Spleen (tissue), 7 donors: ENCODE data around the gene PCSK6.

ENCODE experiments used
- POLR2A ChIP-seq, 3 donors: fragments of 450-650 bp; IDR thresholded peaks; one replicate each; pipeline ENCODE4 v1.5.1; 2017; ENCODE audit warnings: antibody characterized with exemption in 3 of 3, mild to moderate bottlenecking in 1 of 3
- POLR2AphosphoS5 ChIP-seq, 3 donors: sonication (generic); formaldehyde crosslinking; IDR thresholded peaks; one replicate each; pipeline ENCODE4 v1.5.1; 2017; ENCODE audit warnings: antibody characterized with exemption in 3 of 3
- TF ChIP-seq, protein P1 (sequence below), 11 experiments: fragments of 200-600 bp in 7 of 11; fragments of 450-650 bp in 4 of 11; sonication (generic) in 4 of 11; IDR thresholded peaks in 8 of 11; conservative IDR thresholded peaks in 3 of 11; 1 replicate in 7 of 11; 2 replicates in 4 of 11; pipeline versions ENCODE4 v1.4.0 to v1.8.0; 2016 to 2021; ENCODE audit warnings: antibody characterized with exemption in 11 of 11, inconsistent platforms in 4 of 11, mild to moderate bottlenecking in 1 of 11
- donor health status: DM: no; HTN: no; CAD: no; lungs with moderate emphysema.
- donor health status: DM: no; HTN: no; CAD: no.
- donor health status: DM: no; HTN: no; CAD: no.

DNA sequence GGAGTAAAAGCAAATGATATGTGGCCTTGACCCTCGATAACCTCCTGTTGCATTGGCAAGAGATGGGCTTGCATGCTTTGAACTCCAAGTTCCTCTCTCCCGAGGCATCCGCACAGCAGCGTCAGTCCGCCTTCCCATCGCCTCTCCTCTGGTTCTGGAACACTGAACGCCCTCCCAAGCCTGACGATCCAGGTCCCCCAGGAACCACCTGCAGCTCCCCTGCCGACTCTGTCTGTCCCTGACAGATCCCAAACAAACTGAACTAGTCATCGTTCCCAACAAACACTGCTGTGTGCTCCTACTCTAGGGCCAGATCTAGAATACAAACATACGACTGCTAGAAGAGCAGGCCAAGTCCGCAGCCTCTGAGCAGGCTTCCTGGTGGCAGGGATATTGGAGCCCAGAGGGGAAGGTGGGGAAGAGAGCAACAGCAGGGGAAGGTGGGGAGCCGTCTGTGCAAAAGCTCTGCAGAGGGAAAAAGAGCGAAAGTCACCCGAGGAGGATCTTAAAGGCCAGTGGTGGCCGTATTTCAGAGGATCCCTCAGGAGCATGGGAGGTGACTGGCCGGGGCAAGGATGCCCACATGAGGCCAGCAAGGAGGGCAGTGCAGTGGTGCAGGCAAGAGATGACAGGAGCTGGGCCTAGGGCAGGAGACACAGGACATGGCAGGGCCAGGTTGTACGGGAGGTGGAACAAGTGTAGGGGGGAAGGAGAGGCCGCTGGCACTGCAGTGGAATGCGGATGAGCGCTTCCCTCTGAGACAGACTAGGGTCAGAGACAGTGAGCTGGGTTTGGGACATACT, 50.8 kb downstream of the PCSK6 start:
- peak in 2 of 3 donors; percentile 23 to 55 for TF ChIP-seq POLR2AphosphoS5 (IDR thresholded peaks at IDR 0.05)
- TF ChIP-seq, protein P1, sequence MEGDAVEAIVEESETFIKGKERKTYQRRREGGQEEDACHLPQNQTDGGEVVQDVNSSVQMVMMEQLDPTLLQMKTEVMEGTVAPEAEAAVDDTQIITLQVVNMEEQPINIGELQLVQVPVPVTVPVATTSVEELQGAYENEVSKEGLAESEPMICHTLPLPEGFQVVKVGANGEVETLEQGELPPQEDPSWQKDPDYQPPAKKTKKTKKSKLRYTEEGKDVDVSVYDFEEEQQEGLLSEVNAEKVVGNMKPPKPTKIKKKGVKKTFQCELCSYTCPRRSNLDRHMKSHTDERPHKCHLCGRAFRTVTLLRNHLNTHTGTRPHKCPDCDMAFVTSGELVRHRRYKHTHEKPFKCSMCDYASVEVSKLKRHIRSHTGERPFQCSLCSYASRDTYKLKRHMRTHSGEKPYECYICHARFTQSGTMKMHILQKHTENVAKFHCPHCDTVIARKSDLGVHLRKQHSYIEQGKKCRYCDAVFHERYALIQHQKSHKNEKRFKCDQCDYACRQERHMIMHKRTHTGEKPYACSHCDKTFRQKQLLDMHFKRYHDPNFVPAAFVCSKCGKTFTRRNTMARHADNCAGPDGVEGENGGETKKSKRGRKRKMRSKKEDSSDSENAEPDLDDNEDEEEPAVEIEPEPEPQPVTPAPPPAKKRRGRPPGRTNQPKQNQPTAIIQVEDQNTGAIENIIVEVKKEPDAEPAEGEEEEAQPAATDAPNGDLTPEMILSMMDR (IDR thresholded peaks at IDR 0.05 in 8 of 11, conservative IDR thresholded peaks at IDR 0.05 in 3 of 11) = no peak
- no peak for TF ChIP-seq POLR2A (IDR thresholded peaks at IDR 0.05)
